Activated naive CD4-positive, alpha-beta T cell treated with anti-CD3 and anti-CD28 coated beads for 36 hours (primary cell): ENCODE results near the gene PTPRK. TPM values are rescaled to one million over a fixed set of nuclear protein-coding genes. Genes with fewer than 3 reads are reported as not detected.

Experiments
- CTCF ChIA-PET: fragments of 350-600 bp; sonication (Branson Sonifier 250); formaldehyde crosslinking; loops from one replicate; lab custom pipeline; 2021; ENCODE audit warnings: antibody characterized with exemption; lab: Charles Lee
- DNase-seq: peaks from one replicate; pipeline ENCODE4 v3.0.0-alpha.2; 2020
- H3K27ac Mint-ChIP-seq: one replicate; pipeline ENCODE4 v1.8.0; 2021; ENCODE audit warnings: mild to moderate bottlenecking, mixed read lengths
- H3K27me3 Mint-ChIP-seq: one replicate; pipeline ENCODE4 v1.8.0; 2021; ENCODE audit warnings: low read depth, mixed read lengths
- H3K36me3 Mint-ChIP-seq: one replicate; pipeline ENCODE4 v1.8.0; 2021; ENCODE audit warnings: low read depth, mixed read lengths
- H3K4me1 Mint-ChIP-seq: one replicate; pipeline ENCODE4 v1.8.0; 2021; ENCODE audit warnings: low read depth, mixed read lengths
- H3K4me3 Mint-ChIP-seq: one replicate; pipeline ENCODE4 v1.8.0; 2021; ENCODE audit warnings: mild to moderate bottlenecking, moderate library complexity, mixed read lengths
- H3K9me3 Mint-ChIP-seq: one replicate; pipeline ENCODE4 v1.8.0; 2021; ENCODE audit warnings: mixed read lengths
- intact Hi-C: fragments of 100-400 bp; cut with micrococcal nuclease; formaldehyde crosslinking; loops from one replicate; pipeline ENCODE4 v1.15.1; 2023
- total RNA-seq, 2 experiments: library from RNA; stranded (reverse); gene quantifications; one replicate each; pipeline ENCODE4 v1.2.3, GENCODE V29; 2021

PTPRK gene
- total RNA-seq, 2 experiments from 2014 or later = 5.5 to 8.0 TPM

DNA sequence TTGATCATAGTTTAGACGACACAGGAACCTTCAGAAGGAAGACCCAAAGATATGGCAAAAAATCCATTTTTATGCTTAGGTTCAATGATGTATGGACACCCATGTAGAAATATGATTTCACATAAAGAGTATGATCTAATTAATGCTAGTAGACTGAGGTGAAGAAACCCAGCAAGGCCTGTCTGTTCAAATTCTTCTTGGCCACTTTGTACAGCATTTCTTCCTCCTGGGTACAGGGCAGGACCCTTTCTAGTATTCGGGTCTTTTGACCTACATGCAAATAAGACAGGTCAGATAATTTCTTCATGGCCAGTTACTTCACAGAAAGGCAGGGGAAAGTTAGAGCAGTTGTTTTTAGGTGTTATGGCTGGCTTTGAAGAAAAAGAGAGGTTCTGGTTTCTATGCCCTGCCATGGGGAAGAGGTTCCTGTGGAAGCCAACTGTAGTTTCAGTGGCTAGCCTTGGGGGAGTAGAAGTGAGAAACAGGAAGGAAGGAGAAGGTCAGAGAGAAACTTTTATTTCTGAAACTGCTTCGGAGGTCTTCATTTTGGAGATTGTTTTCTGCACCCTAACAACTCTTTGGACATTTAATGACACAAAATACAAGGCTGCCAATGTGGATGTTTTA lies 208.3 kb downstream of the PTPRK start:
- intact Hi-C loops = no loop called here
- no peak for DNase-seq
- H3K4me1 Mint-ChIP-seq = peaks cover 4% of the 10 kb centered on the region
- no peak overlapping the region for H3K27ac Mint-ChIP-seq
- H3K4me3 Mint-ChIP-seq = no peak overlapping the region
- CTCF ChIA-PET = no interaction called here
- no peaks in the 10 kb centered on the region for H3K9me3 Mint-ChIP-seq
- no peaks in the 10 kb centered on the region for H3K27me3 Mint-ChIP-seq
- H3K36me3 Mint-ChIP-seq = no peaks in the 10 kb centered on the region

GRCh38 chr6:128310451-128310850 lies 209.9 kb downstream of the PTPRK start:
- DNase-seq = no peak
- H3K4me1 Mint-ChIP-seq = peaks cover 4% of the 10 kb centered on the region
- intact Hi-C loops = no loop called here
- no peak overlapping the region for H3K27ac Mint-ChIP-seq
- no peaks in the 10 kb centered on the region for H3K27me3 Mint-ChIP-seq
- no peaks in the 10 kb centered on the region for H3K9me3 Mint-ChIP-seq
- no peaks in the 10 kb centered on the region for H3K36me3 Mint-ChIP-seq
- CTCF ChIA-PET = interaction anchor here (0.6 to 1.5 kb wide), 2 partner anchors 17 to 224 kb away, joined by 3 read pairs; no protein-coding TSS in a partner anchor
- H3K4me3 Mint-ChIP-seq = no peak overlapping the region

DNA sequence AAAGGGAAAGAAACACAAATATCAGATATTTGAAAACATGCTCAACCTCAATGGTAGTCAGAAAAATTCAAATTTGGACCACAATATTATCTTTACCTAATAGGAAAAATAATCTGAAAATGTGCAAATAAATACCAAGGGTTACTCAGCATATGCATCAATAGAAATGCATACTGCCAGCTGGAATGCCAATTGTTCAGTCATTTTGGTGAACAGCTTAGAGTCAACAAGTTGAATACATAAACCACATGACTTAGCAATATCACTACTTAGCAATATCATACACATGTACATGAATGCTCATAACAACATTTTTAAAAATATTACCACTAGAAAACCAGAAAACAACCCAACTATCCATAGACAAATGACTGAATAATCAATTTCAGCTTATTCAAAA lies 212.7 kb downstream of the PTPRK start:
- Mint-ChIP-seq H3K27ac (no peak overlapping the region), H3K4me3 (no peak overlapping the region), H3K27me3 (no peaks in the 10 kb centered on the region), H3K4me1 (peaks cover 4% of the 10 kb centered on the region), H3K36me3 (no peaks in the 10 kb centered on the region), H3K9me3 (no peaks in the 10 kb centered on the region)
- DNase-seq = no peak
- intact Hi-C loops = no loop called here
- CTCF ChIA-PET = no interaction called here

DNA sequence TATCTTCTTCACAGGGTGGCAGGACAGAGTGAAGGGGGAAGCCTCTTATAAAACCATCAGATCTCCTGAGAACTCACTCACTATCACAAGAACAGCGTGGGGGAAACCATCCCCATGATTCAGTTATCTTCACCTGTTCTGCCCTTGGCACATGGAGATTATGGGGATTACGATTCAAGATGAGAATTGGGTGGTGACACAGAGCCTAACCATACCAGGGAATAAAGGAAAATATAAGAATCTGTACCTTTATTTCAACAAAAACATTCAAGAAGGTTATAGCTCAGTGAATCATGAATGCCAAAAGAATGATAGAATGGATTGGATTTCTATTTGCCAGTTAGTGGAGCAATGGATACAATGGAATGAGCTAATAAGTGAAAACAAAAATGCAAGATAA lies 214.4 kb downstream of the PTPRK start:
- Mint-ChIP-seq H3K9me3 (no peaks in the 10 kb centered on the region), H3K4me3 (no peak overlapping the region), H3K27ac (no peak overlapping the region), H3K4me1 (no peaks in the 10 kb centered on the region), H3K27me3 (no peaks in the 10 kb centered on the region), H3K36me3 (no peaks in the 10 kb centered on the region)
- intact Hi-C loops = no loop called here
- DNase-seq = no peak
- CTCF ChIA-PET = interaction anchor here (1.3 kb wide), 1 partner anchor 22 kb away, joined by 3 read pairs; no protein-coding TSS in a partner anchor

DNA sequence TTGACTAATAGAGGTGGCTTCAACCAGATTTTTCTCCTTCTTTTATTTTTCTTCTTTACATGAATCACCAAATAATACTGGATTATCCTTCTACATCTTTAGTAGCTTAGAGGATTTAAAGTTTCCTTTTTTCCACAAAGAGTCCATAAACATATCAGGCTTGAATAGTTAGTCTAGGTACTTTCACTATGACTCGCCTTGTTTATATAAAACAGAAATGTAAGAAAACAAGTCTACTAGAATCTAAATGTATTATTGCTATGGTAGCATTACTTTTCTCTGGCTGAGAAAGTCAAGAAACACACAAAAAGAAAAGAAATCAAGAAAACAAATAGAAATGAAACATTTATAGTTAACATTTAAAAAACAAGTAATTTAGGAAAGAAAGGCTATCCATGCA lies 215.2 kb downstream of the PTPRK start:
- DNase-seq = no peak
- Mint-ChIP-seq H3K36me3 (no peaks in the 10 kb centered on the region), H3K4me3 (no peak overlapping the region), H3K27ac (no peak overlapping the region), H3K9me3 (no peaks in the 10 kb centered on the region), H3K4me1 (no peaks in the 10 kb centered on the region), H3K27me3 (no peaks in the 10 kb centered on the region)
- CTCF ChIA-PET = interaction anchor here (1.3 kb wide), 1 partner anchor 23 kb away, joined by 3 read pairs; no protein-coding TSS in a partner anchor
- intact Hi-C loops = no loop called here

DNA sequence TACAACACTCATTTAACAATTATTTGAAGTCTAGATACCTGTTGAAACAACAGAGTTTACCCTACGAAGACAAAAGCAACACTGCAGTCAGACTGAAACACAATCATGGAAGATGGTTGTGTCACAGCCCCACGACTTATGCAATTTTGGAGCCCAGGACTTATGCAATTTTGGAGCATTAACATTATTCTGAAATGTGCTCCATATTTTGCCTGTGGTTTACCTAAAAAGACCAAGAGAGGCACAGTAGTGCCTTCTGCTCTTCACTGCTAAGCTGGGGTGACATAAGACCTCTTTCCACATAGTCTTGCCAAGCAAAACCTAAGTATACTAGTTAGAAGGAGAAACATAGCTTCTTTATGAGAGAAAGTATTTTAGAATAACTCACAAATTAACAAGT lies 216.5 kb downstream of the PTPRK start:
- CTCF ChIA-PET = no interaction called here
- Mint-ChIP-seq H3K4me1 (no peaks in the 10 kb centered on the region), H3K36me3 (no peaks in the 10 kb centered on the region), H3K27me3 (no peaks in the 10 kb centered on the region), H3K4me3 (no peak overlapping the region), H3K9me3 (peaks cover 1% of the 10 kb centered on the region), H3K27ac (no peak overlapping the region)
- intact Hi-C loops = no loop called here
- no peak for DNase-seq

DNA sequence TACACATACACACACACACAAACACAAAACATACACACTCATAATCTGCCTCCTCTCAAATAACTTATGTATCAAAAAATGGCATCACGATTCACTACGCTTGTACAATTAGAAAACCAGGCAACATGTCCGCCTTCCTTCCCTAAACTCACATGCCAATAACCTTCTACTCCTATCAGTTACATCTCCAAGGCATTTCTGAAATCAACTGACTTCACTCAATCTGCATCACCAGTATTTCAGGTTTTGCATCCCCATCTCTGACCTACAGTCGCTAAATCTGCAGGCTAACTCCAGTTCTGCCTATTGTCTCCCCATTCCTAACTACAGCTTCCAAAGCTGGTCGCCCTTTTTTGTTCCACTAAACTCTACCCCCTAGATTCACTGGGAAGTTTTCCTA lies 217.5 kb downstream of the PTPRK start:
- no peak for DNase-seq
- Mint-ChIP-seq H3K4me1 (no peaks in the 10 kb centered on the region), H3K4me3 (no peak overlapping the region), H3K36me3 (no peaks in the 10 kb centered on the region), H3K27ac (no peak overlapping the region), H3K9me3 (peaks cover 3% of the 10 kb centered on the region), H3K27me3 (no peaks in the 10 kb centered on the region)
- CTCF ChIA-PET = no interaction called here
- intact Hi-C loops = no loop called here

DNA sequence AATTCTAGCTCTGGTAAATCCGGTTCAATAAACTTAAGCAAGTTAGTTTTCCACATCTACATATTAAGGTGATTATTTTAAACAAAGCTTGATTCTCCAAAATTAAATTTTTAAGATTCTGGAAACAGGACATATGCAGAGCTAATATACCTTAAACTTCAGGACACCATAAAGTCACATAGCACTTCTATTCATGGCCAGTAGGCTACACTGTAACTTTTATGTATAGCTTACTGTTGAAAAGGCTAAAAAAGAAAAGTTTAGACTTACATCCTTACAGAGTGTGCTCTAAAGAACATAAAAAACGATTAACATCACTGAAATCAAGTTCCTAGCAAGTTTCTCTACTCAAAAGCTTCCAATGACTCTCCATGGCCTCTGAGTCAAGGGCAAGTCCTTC lies 224.7 kb downstream of the PTPRK start:
- Mint-ChIP-seq H3K36me3 (no peaks in the 10 kb centered on the region), H3K27me3 (no peaks in the 10 kb centered on the region), H3K27ac (no peak overlapping the region), H3K4me3 (no peak overlapping the region), H3K9me3 (peaks cover 7% of the 10 kb centered on the region), H3K4me1 (no peaks in the 10 kb centered on the region)
- CTCF ChIA-PET = no interaction called here
- no peak for DNase-seq
- intact Hi-C loops = no loop called here

- no peaks in the 10 kb centered on the region for H3K27me3 Mint-ChIP-seq
- H3K9me3 Mint-ChIP-seq = no peaks in the 10 kb centered on the region
- H3K36me3 Mint-ChIP-seq = no peaks in the 10 kb centered on the region
- no peak overlapping the region for H3K27ac Mint-ChIP-seq
- CTCF ChIA-PET = no interaction called here
- no peak overlapping the region for H3K4me3 Mint-ChIP-seq
- intact Hi-C loops = no loop called here
- peaks cover 6% of the 10 kb centered on the region for H3K4me1 Mint-ChIP-seq
- DNase-seq = no peak
These were observed 230.2 kb downstream of the PTPRK start for GRCh38 chr6:128290221-128290620.

GRCh38 chr6:128284128-128284527 lies 236.3 kb downstream of the PTPRK start:
- no peak overlapping the region for H3K4me3 Mint-ChIP-seq
- intact Hi-C loops = no loop called here
- no peaks in the 10 kb centered on the region for H3K27me3 Mint-ChIP-seq
- no peak overlapping the region for H3K27ac Mint-ChIP-seq
- no peaks in the 10 kb centered on the region for H3K9me3 Mint-ChIP-seq
- no peak for DNase-seq
- CTCF ChIA-PET = no interaction called here
- no peaks in the 10 kb centered on the region for H3K36me3 Mint-ChIP-seq
- peaks cover 6% of the 10 kb centered on the region for H3K4me1 Mint-ChIP-seq

GRCh38 chr6:128282961-128283360 lies 237.4 kb downstream of the PTPRK start:
- intact Hi-C loops = no loop called here
- Mint-ChIP-seq H3K4me1 (peaks cover 6% of the 10 kb centered on the region), H3K9me3 (no peaks in the 10 kb centered on the region), H3K27ac (no peak overlapping the region), H3K36me3 (no peaks in the 10 kb centered on the region), H3K4me3 (no peak overlapping the region), H3K27me3 (no peaks in the 10 kb centered on the region)
- DNase-seq = no peak
- CTCF ChIA-PET = no interaction called here

- no peak for DNase-seq
- Mint-ChIP-seq H3K27me3 (no peaks in the 10 kb centered on the region), H3K4me1 (no peaks in the 10 kb centered on the region), H3K27ac (no peak overlapping the region), H3K9me3 (no peaks in the 10 kb centered on the region), H3K36me3 (no peaks in the 10 kb centered on the region), H3K4me3 (no peak overlapping the region)
- CTCF ChIA-PET = no interaction called here
- intact Hi-C loops = no loop called here
These were observed 239.4 kb downstream of the PTPRK start for GRCh38 chr6:128280960-128281359.

DNA sequence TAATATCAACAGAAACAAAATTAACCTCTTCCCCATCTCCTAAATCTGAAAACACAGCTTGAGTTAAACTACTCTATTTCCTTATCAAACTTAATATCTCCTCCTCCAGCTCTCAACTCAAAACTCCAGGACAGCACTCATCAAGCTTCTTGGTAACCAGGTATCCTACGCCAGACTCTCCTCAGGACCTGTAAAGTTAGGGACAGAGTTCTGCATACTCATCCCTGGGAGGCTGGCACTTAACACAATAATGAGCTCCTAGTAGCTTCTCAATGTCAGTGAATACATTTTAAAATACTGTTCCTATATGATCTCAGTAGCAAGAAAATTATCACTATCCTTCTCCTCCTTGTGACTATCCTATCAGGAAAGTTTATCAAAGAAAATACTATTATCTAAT lies 240.3 kb downstream of the PTPRK start:
- CTCF ChIA-PET = no interaction called here

More for the DNA sequence above, 240.3 kb downstream of the PTPRK start:
- no peaks in the 10 kb centered on the region for H3K9me3 Mint-ChIP-seq
- intact Hi-C loops = no loop called here
- no peak overlapping the region for H3K4me3 Mint-ChIP-seq
- H3K27me3 Mint-ChIP-seq = no peaks in the 10 kb centered on the region
- H3K27ac Mint-ChIP-seq = no peak overlapping the region
- no peaks in the 10 kb centered on the region for H3K36me3 Mint-ChIP-seq
- DNase-seq = no peak
- H3K4me1 Mint-ChIP-seq = peaks cover 5% of the 10 kb centered on the region
